GM12874 (cell line): ENCODE data around the gene ZNF641.

Experiments
- CTCF ChIP-seq: IDR thresholded peaks from 2 replicates; pipeline ENCODE4 v1.5.1; 2011; ENCODE audit warnings: low read depth, mild to moderate bottlenecking, control low read depth, low read length, moderate library complexity; ENCODE audit not compliant: insufficient read depth

The ZNF641 gene

GRCh38 chr12:48296586-48297282 is 54.0 kb downstream of the ZNF641 start:
- no peak for TF ChIP-seq CTCF

GRCh38 chr12:48292040-48292439 is 58.7 kb downstream of the ZNF641 start:
- no peak for TF ChIP-seq CTCF

- TF ChIP-seq CTCF: no peak
Observed at GRCh38 chr12:48291511-48291910, 59.2 kb downstream of the ZNF641 start.

- no peak for TF ChIP-seq CTCF
Observed at GRCh38 chr12:48288387-48289268, 62.1 kb downstream of the ZNF641 start.
